ENCODE measurements around the gene CDC73. TPM values are rescaled to one million over a fixed set of nuclear protein-coding genes. Genes with fewer than 3 reads are reported as not detected.
"Not testable (repeated sequence)": the region's sequence is repeated elsewhere in the genome, so short reads cannot be mapped to it uniquely, and the experiment has no call there.

CDC73 gene
- total RNA-seq, 1 donor from 2014 or later: 46.8 TPM

DNA sequence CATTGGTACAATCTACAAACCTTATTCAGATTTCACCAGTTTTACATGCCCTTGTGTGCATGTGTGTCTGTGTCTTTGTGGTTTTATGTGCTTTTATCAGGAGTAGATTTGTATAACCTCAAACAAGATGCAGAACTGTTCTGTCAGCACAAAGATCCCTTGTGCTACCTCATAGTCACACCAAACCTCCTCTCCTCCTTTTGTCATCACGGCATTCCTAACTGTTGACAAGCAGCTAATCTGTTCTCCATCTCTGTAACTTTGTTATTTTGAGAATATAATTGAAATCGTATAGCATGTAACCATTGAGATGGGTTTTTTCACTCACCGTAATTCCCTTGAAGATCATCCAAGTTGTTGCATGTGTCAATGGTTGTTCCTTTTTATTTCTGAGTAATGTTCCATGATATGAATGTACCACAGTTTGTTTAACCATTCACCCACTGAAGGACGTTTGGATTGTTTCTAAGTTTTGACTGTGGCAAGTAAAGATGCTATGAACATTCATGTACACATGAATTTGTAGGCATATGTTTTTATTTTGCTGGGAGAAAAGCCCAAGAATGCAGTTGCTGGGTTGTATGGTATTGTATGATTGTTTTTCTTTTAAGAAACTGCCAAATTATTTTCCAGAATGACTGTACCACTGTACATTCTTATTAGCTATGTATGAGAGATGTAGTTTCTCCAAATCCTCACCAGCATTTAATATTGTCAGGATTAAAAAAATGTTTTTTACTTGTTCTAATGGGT is 142.7 kb downstream of the CDC73 start:
- Histone ChIP-seq H3K36me3 (peaks cover 5% of the 10 kb centered on the region), H3K9me3 (replicated peaks) (no peaks in the 10 kb centered on the region), H3K27ac (replicated peaks) (no peak overlapping the region), H3K4me1 (peaks cover 29% of the 10 kb centered on the region), H3K4me3 (no peak overlapping the region), H3K27me3 (ENCODE audit: low read depth) (no peaks in the 10 kb centered on the region)
- TF ChIP-seq, protein P1, sequence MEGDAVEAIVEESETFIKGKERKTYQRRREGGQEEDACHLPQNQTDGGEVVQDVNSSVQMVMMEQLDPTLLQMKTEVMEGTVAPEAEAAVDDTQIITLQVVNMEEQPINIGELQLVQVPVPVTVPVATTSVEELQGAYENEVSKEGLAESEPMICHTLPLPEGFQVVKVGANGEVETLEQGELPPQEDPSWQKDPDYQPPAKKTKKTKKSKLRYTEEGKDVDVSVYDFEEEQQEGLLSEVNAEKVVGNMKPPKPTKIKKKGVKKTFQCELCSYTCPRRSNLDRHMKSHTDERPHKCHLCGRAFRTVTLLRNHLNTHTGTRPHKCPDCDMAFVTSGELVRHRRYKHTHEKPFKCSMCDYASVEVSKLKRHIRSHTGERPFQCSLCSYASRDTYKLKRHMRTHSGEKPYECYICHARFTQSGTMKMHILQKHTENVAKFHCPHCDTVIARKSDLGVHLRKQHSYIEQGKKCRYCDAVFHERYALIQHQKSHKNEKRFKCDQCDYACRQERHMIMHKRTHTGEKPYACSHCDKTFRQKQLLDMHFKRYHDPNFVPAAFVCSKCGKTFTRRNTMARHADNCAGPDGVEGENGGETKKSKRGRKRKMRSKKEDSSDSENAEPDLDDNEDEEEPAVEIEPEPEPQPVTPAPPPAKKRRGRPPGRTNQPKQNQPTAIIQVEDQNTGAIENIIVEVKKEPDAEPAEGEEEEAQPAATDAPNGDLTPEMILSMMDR (IDR thresholded peaks at IDR 0.05; ENCODE audit: borderline replicate concordance): no peak
- intact Hi-C loops (cut with micrococcal nuclease): no loop called here
- DNase-seq: no peak

GRCh38 chr1:193265716-193266115 is 143.9 kb downstream of the CDC73 start:
- intact Hi-C loops (cut with micrococcal nuclease): no loop called here
- Histone ChIP-seq H3K4me1 (peaks cover 21% of the 10 kb centered on the region), H3K27me3 (ENCODE audit: low read depth) (no peaks in the 10 kb centered on the region), H3K36me3 (peaks cover 5% of the 10 kb centered on the region), H3K27ac (replicated peaks) (no peak overlapping the region), H3K9me3 (replicated peaks) (no peaks in the 10 kb centered on the region), H3K4me3 (no peak overlapping the region)
- TF ChIP-seq, protein P1 (IDR thresholded peaks at IDR 0.05; ENCODE audit: borderline replicate concordance): no peak
- no peak for DNase-seq

DNA sequence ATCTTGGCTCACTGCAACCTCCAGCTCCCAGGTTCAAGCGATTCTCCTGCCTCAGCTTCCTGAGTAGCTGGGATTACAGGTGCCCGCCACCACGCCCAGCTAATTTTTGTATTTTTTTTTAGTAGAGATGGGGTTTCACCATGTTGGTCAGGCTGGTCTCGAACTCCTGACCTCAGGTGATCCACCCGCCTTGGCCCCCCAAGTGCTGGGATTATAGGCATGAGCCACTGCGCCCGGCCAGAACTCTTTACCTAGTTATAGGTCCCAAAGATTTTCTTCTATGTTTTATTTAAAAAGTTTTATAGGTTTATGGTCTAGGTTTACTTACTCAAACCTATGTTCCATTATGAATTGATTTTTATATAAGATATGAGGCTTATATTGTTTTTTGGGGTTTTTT is 145.0 kb downstream of the CDC73 start:
- intact Hi-C loops (cut with micrococcal nuclease): not testable (repeated sequence)

DNA sequence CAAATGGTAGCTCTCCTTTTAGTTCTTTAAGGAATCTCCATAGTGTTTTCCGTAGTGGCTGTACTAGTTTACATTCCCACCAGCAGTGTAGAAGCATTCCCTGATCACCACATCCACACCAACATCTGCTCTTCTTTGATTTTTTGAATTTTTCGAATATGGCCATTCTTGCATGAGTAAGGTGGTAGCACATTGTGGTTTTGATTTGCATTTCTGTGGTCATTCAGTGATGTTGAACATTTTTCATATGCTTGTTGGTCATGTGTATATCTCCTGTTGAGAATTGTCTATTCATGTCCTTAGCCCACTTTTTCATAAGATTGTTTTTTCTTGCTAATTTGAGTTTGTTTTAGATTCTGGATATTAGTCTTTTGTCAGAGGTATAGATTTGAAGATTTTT is 149.2 kb downstream of the CDC73 start:
- no peaks in the 10 kb centered on the region for H3K9me3 ChIP-seq (replicated peaks)
- H3K4me3 ChIP-seq: no peak overlapping the region
- no peaks in the 10 kb centered on the region for H3K36me3 ChIP-seq
- H3K27me3 ChIP-seq (ENCODE audit: low read depth): no peaks in the 10 kb centered on the region
- no peak overlapping the region for H3K27ac ChIP-seq (replicated peaks)
- intact Hi-C loops (cut with micrococcal nuclease): no loop called here
- TF ChIP-seq, protein P1 (IDR thresholded peaks at IDR 0.05; ENCODE audit: borderline replicate concordance): no peak
- H3K4me1 ChIP-seq: no peaks in the 10 kb centered on the region
- DNase-seq: no peak

More for the DNA sequence above, 145.0 kb downstream of the CDC73 start:
- DNase-seq; H3K36me3 ChIP-seq; H3K4me3 ChIP-seq; H3K4me1 ChIP-seq; H3K27me3 ChIP-seq (ENCODE audit: low read depth); H3K9me3 ChIP-seq (replicated peaks); H3K27ac ChIP-seq (replicated peaks): not testable (repeated sequence)

DNA sequence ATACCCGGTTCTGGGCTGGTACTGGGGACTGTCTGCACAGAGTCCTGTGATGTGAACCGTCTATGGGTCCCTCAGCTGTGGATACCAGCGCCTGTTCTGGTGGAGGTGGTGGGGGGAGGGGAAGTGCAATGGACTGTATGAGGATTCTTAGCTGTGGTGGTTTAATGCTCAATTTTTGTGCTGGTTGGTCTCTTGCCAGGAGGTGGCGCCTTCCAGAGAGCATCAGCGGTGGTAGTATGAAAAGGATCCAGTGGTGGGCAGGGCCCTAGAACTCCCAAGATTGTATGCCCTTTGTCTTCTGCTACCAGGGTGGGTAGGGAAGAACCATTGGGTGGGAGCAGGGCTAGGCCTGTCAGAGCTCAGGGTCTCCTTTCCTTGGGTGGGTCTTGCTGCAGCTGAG is 153.9 kb downstream of the CDC73 start:
- Histone ChIP-seq H3K36me3 (no peaks in the 10 kb centered on the region), H3K27ac (replicated peaks) (no peak overlapping the region), H3K4me3 (no peak overlapping the region), H3K4me1 (no peaks in the 10 kb centered on the region), H3K27me3 (ENCODE audit: low read depth) (no peaks in the 10 kb centered on the region), H3K9me3 (replicated peaks) (no peaks in the 10 kb centered on the region)
- no peak for DNase-seq
- intact Hi-C loops (cut with micrococcal nuclease): no loop called here
- TF ChIP-seq, protein P1 (IDR thresholded peaks at IDR 0.05; ENCODE audit: borderline replicate concordance): no peak

GRCh38 chr1:193278968-193279367 is 157.1 kb downstream of the CDC73 start:
- Histone ChIP-seq H3K9me3 (replicated peaks) (no peaks in the 10 kb centered on the region), H3K36me3 (no peaks in the 10 kb centered on the region), H3K4me3 (no peak overlapping the region), H3K4me1 (no peaks in the 10 kb centered on the region), H3K27me3 (ENCODE audit: low read depth) (no peaks in the 10 kb centered on the region), H3K27ac (replicated peaks) (no peak overlapping the region)
- TF ChIP-seq, protein P1 (IDR thresholded peaks at IDR 0.05; ENCODE audit: borderline replicate concordance): no peak
- DNase-seq: no peak
- intact Hi-C loops (cut with micrococcal nuclease): no loop called here

All from left ventricle myocardium inferior (tissue), 1 donor.